H4 (cell line): ENCODE measurements around the gene SYTL5. TPM values are rescaled to one million over a fixed set of nuclear protein-coding genes. Genes with fewer than 3 reads are reported as not detected.
"Not testable (repeated sequence)": the region's sequence is repeated elsewhere in the genome, so short reads cannot be mapped to it uniquely, and the experiment has no call there.

Source experiments
- DNase-seq: peaks from one replicate; pipeline ENCODE4 v3.0.0-alpha.2; 2015; ENCODE audit warnings: low spot score
- total RNA-seq: library from RNA; depleted of rRNA; stranded (reverse); fragments of >200 nt; shearing (Covaris generic); gene quantifications from 2 replicates; pipeline ENCODE4 v1.2.3, GENCODE V29; 2014; rRNA removed

SYTL5 gene
- 1.2 and 1.7 TPM in 2 replicates for total RNA-seq

- DNase-seq = no peak
These were observed at the start of gene SYTL5 for GRCh38 chrX:38006291-38006690. Gene SYTL5, plus strand, starts transcription at chrX:38006553. Its CDS starts 27,337 bp downstream, at chrX:38033890.

DNA sequence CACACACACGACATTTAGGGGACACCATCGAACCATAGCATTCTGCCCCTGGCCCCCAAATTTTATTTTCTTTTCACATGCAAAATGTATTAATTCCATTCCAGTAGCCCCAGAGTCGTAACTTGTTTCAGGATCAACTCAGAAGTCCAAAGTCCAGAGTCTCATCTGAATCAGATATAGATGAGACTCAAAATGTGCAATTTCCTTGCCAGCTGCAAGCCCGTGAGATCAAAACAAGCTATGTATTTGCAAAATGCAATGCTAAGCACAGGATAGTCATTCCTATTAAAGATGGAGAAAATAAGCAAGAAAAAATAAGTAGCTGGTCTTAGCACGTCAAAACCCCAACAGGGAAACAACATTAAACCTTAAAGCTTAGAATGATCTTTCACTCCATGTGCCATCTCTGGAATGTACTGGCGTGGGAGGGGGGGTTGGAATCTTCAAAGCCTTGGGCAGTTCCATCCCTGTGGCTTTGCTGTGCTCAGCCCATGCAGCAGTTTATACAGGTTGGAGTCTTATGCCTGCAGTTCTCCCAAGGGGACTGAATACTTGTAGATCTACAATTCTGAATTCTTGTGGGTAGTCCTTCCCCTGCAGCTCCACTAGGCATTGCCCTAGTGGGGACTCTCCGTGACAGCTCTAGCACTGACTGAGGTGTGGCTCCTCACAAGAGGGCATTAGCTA is 47.7 kb upstream of the SYTL5 start:
- no peak for DNase-seq

DNA sequence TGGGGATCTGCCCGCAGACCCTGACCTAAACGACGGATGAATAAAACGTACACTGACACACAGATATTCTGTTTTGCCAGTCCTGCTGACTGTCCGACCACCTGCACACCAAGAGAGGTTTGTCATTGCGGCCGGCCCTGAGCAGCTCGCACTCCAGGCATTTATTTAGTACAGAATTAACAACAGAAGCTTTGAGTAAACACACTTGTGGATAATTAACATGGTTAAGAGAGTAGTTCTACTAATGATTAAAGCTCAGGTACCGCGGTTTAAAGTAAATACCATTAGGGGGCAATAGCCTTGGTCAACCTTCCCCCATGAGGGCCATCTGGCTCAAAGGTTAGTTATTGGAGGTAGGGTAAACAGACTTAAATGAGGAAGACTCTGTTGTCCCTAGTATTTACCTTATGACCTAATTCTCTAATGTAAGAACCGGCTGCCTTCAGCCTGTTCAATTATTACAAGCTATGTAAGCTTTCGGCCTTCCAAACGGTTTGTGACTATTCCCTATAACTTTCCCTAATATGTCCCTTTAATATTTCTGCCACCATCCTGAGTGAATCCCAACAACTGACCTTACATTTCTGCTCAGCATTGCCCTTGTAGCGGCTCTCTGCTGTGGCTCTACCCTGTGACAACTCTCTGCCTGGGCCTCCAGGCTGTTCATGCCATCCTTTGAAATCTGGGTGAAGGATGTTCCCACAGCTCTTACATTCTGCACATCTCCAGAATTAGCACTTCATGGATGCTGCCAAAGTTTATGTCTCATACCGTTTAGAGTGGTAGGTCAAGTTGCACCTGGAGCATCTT is 46.9 kb upstream of the SYTL5 start:
- DNase-seq = no peak

DNA sequence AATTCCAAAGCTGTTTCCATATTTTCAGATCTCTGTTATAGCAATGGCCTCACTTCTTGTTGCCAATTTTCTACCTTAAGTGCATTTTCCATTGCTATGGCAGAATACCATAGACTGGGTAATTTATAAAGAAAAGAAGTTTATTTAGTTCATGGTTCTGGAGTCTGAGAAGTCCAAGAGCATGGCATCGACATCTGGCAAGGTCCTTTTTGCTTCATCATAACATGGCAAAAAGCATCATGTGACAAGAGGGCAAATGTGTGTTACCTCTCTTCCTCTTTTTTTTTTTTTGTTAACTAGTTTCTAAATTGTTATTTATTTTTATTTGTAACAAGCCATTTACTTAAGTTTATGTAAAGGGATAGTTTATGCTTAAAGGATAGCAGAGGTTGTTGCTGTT is 45.2 kb upstream of the SYTL5 start:
- no peak for DNase-seq

GRCh38 chrX:37967714-37968113 is 38.6 kb upstream of the SYTL5 start:
- DNase-seq = no peak

- no peak for DNase-seq
These were observed 30.9 kb upstream of the SYTL5 start for GRCh38 chrX:37975421-37975820.

GRCh38 chrX:37976153-37976552 is 30.2 kb upstream of the SYTL5 start:
- no peak for DNase-seq

DNA sequence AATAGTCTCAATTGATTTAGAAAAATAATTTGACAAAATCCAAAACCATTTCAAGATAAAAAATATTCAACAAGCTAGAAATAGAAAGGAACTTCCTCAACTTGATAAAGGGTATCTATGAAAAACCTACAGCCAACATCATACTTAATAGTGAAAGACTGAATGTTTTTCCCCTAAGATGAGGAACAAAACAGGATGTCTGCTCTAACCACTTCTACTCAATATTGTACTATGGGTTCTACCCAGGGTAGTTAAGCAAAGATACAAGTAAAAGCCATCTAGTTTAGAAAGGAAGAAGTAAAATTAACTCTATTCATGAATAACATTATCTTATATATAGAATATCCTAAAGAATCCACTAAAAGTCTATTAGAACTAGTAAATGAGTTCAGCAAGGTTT is 21.5 kb upstream of the SYTL5 start:
- DNase-seq = no peak

DNA sequence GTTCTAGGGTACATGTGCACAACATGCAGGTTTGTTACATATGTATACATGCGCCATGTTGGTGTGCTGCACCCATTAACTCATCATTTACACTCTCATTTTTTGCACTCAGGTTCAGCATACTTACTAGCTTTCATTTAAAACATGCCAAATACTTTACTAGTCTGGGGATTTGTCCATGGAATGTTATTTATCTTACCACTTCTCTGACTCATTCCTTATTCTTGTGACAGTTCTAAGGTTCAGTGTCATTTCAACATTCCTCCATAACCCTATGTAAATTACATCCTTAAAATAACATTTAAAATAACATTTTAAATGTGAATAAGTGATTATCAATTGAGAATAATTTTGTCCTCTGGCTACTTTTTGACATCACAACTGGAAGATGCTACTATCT is 19.5 kb upstream of the SYTL5 start:
- peak; percentile 23 for DNase-seq

DNA sequence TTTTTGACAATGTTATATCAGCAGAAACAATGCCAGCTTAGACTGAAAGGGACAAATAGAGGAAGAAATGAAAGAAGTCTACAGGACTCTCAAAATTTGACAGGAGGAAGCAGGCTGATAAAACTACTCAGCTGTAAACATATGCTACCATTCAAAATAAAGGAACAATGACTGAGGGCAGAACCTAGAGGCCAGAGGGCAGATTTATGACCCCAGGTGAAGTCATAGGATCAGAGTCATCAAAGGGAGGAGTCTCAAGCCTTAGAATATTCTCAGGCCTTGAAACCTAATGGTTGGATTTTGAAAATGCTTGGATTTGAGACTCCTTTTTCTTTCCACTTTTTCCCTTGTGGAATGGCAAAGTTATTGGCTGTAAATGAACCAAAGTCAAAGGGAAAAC is 17.0 kb upstream of the SYTL5 start:
- DNase-seq = no peak

DNA sequence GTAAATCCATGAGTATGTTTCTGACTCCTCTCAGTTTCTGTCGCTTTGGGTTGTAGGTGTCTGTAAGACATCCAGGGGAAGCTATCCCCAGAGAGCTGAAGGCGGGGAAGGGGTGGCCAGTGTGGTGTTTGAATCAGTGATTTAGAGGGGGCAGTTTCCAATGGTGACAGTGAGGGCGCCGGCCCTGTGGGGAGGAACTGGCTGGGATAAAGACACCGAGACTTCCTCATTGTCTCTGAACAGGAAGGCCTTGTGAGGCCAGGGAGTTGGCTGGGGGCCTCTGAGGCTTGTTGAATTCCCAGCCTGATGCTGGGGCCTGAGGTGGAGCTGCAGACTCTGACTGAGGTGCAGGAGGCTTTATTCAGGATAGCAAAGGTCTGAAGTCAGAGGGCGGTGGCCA is 15.1 kb upstream of the SYTL5 start:
- not testable (repeated sequence) for DNase-seq

- DNase-seq = no peak
These were observed 13.2 kb upstream of the SYTL5 start for GRCh38 chrX:37993176-37993575.

GRCh38 chrX:37993837-37994619 is 12.3 kb upstream of the SYTL5 start:
- DNase-seq = peak; percentile 7

DNA sequence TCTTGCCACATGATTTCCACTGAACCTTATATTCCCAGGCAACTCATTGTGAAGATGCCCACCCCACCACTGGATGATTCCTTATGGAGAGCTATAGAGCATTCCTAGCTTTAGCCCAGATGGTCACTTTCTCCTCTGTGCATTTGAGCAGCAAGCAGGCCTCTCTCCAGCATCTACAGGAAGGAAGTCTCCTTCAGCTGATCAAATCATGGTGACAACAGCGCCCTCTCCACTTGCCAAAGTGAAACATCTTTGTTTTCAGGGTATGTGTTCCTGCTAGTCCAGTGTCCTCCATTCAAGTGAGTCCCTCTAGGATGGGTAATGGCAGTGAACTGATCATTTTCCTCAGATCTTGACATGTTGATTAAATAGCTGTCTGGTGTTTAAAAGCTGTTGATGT is 10.9 kb upstream of the SYTL5 start:
- no peak for DNase-seq

DNA sequence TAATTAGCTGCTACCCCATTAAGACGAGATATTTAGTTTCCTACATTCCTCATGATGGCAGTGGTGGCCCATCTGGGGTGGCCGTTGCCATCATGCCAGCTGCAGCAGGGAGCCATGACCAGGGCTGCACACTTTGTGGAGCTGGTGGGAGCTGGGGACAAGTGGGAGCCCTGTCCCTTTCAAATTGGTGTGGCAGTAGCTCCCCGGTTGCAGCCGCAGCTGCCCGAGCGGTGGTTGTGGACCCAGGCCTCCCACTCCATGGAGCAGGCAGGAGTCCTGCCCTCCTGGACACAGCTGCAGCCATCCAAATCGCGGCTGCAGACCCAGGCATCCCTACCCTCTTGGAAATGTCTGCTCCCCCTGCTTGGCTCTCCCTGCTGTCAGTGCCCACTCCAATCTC is 9.3 kb upstream of the SYTL5 start:
- DNase-seq = no peak

GRCh38 chrX:37998586-37999262 is 7.6 kb upstream of the SYTL5 start:
- DNase-seq = no peak

DNA sequence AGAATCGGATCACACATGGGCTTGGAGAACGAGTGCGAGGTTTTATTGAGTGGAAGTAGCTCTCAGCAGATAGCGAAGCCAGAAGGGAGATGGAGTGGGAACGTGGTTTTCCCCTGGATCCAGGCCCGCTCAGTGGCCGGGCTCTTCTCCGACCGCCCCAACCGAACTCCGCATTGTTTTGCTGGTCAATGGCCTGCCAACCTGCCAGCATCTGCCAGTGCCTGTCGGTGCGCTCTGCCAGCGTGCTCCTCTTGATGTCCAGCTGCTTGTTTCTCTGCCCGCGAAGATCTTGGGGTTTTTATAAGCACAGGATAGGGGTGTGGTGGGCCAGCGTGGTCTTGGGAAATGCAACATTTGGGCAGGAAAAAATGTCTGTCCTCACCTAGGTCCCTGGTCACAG is 5.6 kb upstream of the SYTL5 start:
- no peak for DNase-seq

DNA sequence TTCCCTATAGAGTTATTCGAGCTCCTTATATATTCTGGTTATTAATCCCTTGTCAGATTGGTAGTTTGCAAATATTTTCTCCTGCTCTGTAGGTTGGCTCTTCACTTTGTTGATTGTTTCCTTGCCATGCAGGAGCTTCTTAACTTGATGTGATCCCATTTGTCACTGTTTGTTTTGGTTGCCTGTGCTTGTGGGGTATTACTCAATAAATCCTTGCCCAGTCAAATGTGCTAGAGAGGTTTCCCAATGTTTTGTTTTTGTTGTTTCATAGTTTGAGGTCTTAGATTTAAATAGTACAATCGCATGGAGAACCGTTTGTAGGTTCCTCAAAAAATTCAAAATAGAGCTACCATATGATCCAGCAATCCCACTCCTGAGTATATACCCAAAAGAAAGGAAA is 2.3 kb upstream of the SYTL5 start:
- DNase-seq = no peak

DNA sequence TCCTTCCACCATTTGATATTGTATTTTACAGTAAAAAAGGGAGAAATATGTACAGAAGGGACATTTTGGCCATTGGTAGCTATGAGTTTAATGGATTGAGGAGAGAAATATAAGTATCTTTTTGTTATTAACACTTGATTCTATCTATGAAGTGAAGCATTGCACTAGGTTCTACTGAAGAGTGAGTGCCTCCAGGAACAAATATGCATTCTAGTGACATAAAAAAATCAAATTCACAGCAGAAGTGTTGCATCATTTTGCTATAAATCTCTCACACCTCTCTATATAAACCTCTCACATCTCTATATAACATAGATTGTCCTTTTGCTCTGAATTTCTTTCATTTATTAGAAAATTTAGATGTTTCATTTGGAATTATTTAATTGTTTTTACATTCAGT is 425 bp downstream of the SYTL5 start:
- DNase-seq = no peak

DNA sequence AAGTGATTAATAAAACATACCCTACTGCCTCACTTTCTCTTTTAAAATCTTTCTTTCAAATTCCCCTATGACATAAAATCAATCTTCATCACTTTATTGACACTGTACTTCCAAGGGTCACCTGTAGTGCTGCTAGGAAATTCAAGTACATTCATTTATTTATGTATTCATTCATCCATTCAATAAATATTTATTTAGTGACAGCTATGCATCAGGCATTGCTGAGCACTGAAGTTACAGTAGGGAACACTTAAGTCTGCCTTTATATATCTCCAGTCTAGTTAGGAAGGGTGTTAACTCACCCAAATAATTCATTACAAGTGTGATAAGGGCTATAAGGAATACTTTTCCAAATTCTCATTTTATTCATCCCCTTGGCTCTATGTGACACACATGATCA is 2.3 kb downstream of the SYTL5 start:
- no peak for DNase-seq

- no peak for DNase-seq
These were observed 3.3 kb downstream of the SYTL5 start for GRCh38 chrX:38009641-38010040.
